Omental fat pad (tissue), 4 donors: Measurements from ENCODE around the gene CBR4. TPM values are rescaled to one million over a fixed set of nuclear protein-coding genes. Genes with fewer than 3 reads are reported as not detected.

ENCODE experiments used
- ATAC-seq: fragments of 150-250 bp; one replicate; pipeline ENCODE4 v1.9.1; 2016; ENCODE audit warnings: mild to moderate bottlenecking, moderate library complexity; ENCODE audit not compliant: low FRiP score
- DNase-seq: peaks from one replicate; pipeline ENCODE4 v3.0.0-alpha.2; 2019; ENCODE audit warnings: low spot score
- total RNA-seq, 4 donors: library from RNA; depleted of rRNA; stranded (reverse); fragments of >200 nt; gene quantifications; one replicate each; pipeline ENCODE4 v1.1.0, GENCODE V29; 2016
- TF ChIP-seq, protein P1 (sequence below), 3 donors: fragments of 450-650 bp; IDR thresholded peaks; one replicate each; pipeline ENCODE4 v1.5.1; 2016 to 2017; ENCODE audit warnings: antibody characterized with exemption in 3 of 3, mild to moderate bottlenecking in 3 of 3, moderate library complexity in 2 of 3

Gene CBR4
- total RNA-seq, 4 donors from 2014 or later: 8.5 to 21.9 (median 10.7) TPM

GRCh38 chr4:169018406-169018805, 8.4 kb upstream of the CBR4 start:
- no peak for ATAC-seq
- no peak for DNase-seq
- TF ChIP-seq, protein P1, sequence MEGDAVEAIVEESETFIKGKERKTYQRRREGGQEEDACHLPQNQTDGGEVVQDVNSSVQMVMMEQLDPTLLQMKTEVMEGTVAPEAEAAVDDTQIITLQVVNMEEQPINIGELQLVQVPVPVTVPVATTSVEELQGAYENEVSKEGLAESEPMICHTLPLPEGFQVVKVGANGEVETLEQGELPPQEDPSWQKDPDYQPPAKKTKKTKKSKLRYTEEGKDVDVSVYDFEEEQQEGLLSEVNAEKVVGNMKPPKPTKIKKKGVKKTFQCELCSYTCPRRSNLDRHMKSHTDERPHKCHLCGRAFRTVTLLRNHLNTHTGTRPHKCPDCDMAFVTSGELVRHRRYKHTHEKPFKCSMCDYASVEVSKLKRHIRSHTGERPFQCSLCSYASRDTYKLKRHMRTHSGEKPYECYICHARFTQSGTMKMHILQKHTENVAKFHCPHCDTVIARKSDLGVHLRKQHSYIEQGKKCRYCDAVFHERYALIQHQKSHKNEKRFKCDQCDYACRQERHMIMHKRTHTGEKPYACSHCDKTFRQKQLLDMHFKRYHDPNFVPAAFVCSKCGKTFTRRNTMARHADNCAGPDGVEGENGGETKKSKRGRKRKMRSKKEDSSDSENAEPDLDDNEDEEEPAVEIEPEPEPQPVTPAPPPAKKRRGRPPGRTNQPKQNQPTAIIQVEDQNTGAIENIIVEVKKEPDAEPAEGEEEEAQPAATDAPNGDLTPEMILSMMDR (IDR thresholded peaks at IDR 0.05): no peak

- ATAC-seq (no peak), DNase-seq (no peak)
- TF ChIP-seq, protein P1 (IDR thresholded peaks at IDR 0.05): no peak
Observed at GRCh38 chr4:169017971-169018370, 7.9 kb upstream of the CBR4 start.

DNA sequence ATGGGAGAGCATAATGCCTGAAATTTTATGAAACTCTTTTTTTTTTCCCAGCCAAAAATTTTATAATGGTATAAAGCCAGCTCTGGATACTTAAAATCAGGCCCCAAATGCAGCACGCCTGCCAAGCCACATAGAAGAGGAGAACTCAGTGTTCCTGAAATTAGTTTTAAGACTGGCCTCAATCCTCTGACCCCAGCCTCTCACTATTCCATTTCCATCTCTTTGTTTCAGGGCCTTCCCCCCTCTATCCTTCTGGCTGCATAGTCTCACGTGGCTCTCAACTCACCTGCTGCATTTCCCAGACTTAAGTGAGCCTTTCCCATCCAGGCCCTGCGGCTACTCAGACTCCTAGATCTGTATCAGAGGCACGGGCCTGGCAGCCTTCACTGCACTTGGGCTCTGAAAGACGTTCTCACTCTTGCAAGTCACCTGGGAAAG, 5.2 kb upstream of the CBR4 start:
- ATAC-seq (no peak), DNase-seq (no peak)
- TF ChIP-seq, protein P1 (IDR thresholded peaks at IDR 0.05): no peak

- no peak for DNase-seq
- TF ChIP-seq, protein P1 (IDR thresholded peaks at IDR 0.05): no peak
- no peak for ATAC-seq
Observed at GRCh38 chr4:169014586-169014985, 4.5 kb upstream of the CBR4 start.

DNA sequence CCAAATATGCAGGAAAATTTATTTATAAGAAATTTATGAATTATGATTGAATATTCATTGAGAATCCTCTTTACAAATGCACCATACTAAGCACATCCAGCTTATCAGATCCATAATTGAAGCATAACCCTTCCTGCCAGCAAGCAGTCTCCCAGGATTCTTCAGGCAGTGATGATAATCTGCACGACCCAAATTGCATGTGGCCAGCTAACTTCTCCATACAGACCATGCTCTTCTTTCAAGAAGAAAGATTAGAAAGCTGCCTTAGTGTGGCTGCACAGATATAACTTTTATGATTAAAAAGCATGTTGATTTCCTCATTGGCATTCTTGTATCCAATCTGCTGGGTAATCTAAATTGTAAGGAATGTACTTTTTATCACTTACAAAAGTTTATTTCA, 3.3 kb upstream of the CBR4 start:
- no peak for ATAC-seq
- DNase-seq: no peak
- TF ChIP-seq, protein P1 (IDR thresholded peaks at IDR 0.05): no peak

- ATAC-seq: no peak
- DNase-seq: no peak
- TF ChIP-seq, protein P1 (IDR thresholded peaks at IDR 0.05): no peak
Observed at GRCh38 chr4:169012049-169012448, 2.0 kb upstream of the CBR4 start.

DNA sequence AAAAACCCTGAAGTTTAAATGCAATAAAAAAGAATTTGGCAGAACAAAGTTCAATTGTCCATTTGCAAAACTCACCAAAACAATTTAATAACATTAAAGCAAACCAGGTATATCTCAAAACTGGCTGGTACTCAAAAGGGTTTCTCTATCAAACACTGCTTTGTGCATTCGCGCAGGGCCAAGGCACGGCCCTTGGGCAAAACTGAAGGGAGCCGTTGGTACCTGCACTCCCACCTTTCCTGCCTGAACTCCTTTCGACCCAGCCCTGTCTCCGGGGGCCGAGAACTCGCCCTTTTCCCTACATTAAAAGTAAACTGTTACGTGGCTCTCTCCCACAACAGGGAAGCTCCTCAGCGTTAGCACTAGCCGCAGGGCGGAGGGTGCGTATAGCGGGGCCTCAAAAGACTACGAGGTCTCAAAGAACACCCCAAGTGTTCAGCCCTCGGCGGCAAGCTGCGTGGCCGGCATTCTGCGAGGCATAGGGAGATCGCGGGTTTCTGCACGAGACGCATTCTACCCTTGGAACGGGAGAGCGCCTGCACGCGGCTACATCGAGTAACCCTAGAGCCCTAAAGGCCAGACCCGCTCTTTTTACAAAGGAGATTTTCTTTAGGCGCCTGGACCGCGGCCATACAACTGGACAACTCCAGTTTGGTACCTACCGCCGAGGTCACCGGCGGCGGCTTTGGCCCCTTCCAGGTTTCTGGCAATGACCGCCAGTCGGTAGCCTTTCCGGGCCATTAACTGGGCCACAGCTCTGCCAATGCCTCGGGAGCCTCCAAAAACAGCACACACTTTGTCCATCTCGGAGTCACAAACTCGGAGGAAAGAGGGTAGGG, 550 bp downstream of the CBR4 start:
- ATAC-seq (peak; percentile 69), DNase-seq (peak; percentile 39)
- TF ChIP-seq, protein P1 (IDR thresholded peaks at IDR 0.05): no peak
